ENCODE data around the gene CMTR1.
"Not testable (repeated sequence)": the region's sequence is repeated elsewhere in the genome, so short reads cannot be mapped to it uniquely, and the experiment has no call there.

CMTR1 gene, protein sequence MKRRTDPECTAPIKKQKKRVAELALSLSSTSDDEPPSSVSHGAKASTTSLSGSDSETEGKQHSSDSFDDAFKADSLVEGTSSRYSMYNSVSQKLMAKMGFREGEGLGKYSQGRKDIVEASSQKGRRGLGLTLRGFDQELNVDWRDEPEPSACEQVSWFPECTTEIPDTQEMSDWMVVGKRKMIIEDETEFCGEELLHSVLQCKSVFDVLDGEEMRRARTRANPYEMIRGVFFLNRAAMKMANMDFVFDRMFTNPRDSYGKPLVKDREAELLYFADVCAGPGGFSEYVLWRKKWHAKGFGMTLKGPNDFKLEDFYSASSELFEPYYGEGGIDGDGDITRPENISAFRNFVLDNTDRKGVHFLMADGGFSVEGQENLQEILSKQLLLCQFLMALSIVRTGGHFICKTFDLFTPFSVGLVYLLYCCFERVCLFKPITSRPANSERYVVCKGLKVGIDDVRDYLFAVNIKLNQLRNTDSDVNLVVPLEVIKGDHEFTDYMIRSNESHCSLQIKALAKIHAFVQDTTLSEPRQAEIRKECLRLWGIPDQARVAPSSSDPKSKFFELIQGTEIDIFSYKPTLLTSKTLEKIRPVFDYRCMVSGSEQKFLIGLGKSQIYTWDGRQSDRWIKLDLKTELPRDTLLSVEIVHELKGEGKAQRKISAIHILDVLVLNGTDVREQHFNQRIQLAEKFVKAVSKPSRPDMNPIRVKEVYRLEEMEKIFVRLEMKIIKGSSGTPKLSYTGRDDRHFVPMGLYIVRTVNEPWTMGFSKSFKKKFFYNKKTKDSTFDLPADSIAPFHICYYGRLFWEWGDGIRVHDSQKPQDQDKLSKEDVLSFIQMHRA

GRCh38 chr6:37432916-37433656, at the start of gene CMTR1:
Gene CMTR1, plus strand, starts transcription at chr6:37433221. Its CDS starts 2,409 bp downstream, at chr6:37435630.
- peak; percentile 72 for DNase-seq

DNA sequence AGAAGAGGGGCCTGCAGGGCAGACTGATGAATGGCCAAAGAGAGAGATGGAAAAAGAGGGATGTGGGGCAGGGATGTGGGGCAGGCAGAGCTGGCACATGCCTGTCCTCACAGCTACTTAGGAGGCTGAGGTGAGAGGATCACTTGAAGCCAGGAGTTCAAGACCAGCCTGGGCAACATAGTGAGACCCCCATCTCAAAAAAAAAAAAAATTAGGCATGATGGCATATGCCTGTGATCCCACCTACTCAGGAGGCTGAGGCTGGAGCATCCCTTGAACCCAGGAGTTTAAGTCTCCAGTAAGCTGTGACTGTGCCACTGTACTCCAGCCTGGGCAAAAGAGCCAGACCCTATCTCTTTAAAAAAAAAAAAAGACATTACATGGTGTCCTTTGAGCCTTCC, 44.4 kb upstream of the CMTR1 start:
- DNase-seq, result no peak

- no peak for DNase-seq
These were observed 43.2 kb upstream of the CMTR1 start for GRCh38 chr6:37389857-37390256.

DNA sequence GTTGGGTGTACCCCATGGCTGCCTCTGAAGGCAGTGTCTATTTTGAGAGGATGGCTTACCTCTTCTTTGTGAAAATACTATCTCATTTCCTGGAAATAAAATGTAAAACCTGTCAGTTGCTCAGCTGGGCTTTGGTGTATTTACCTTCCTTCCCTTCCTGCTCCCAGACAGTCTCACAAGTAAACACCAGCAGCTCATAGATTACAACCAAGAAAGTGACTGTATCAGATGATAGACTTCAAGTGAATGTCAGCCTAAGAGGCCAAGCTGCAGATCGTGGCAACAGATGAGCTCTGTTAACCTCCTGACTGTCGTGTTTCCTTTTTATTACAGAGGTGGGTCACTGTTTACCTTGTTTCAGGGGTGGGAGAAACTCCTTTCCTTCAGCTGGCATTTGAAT, 41.9 kb upstream of the CMTR1 start:
- DNase-seq, result no peak

- DNase-seq, result no peak
These were observed 40.2 kb upstream of the CMTR1 start for GRCh38 chr6:37392821-37393220.

GRCh38 chr6:37393381-37393929, 39.6 kb upstream of the CMTR1 start:
- DNase-seq, result no peak

- DNase-seq, result no peak
These were observed 36.3 kb upstream of the CMTR1 start for GRCh38 chr6:37396571-37397180.

DNA sequence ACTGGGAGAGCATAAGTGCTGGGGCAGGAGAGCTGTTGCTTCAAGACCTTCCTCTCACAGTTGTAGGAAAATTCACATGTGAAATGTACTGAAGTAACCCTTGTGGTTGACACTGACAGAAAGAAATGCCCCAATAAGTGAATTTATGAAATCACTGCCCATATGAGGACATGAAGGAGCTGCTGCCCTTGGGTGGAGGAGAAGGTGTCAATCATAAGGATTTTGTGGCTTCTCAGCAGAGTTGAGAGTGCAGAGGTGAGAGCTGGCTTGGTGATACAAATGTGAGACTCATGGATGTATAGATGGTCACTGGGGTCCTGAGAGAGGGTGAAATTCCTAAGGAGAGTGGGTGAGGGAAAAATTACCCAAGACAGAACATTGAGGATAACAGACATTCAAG, 33.9 kb upstream of the CMTR1 start:
- no peak for DNase-seq

DNA sequence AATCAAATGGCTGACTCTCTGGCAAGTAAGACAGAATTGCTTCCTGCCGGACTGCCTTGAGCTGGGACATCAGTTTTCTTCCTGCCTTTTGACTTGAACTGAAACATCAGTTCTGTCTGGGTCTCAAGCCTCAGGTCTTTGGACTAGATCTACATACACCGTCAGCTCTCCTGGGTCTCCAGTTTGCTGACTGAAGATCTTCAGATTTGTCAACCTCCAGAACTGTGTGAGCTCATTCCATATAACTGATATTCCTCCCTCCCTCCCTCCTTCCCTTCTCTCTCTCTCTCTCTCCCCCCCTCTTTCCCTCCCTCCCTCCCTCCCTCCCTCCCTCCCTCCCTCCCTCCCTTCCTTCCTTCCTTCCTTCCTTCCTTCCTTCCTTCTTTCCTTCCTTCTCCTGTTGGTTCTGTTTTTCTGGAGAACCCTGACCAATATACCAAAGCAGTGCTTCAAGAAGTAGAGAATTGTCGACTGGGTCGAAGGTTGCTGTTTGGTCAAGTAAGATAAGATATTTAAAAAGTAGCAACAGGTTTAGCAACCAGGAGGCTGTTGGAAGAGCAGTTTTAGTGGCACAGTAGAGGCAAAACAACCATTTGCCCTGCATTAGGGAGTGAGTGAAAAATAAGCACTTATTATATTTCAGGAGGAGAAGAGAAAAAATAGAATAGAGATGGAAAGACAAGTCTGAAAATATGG, 33.1 kb upstream of the CMTR1 start:
- DNase-seq, result no peak

GRCh38 chr6:37401658-37402057, 31.4 kb upstream of the CMTR1 start:
- DNase-seq, result not testable (repeated sequence)

GRCh38 chr6:37406726-37407341, 26.2 kb upstream of the CMTR1 start:
- DNase-seq, result no peak

DNA sequence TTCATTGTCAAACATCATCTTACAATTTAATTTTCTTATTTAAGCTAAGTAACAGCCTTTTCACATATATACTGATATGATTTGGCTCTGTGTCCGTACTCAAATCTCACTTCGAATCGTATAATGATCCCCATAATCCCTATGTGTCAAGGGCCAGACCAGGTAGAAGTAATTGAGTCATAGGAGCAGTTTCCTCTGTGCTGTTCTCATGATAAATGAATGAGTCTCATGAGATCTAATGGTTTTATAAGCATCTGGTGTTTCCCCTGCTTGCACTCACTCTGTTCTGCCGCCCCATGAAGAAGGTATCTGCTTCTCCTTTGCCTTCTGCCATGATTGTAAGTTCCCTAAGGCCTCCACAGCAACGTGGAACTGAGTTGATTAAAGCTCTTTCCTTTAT, 25.1 kb upstream of the CMTR1 start:
- DNase-seq, result no peak

GRCh38 chr6:37409501-37409900, 23.5 kb upstream of the CMTR1 start:
- no peak for DNase-seq

DNA sequence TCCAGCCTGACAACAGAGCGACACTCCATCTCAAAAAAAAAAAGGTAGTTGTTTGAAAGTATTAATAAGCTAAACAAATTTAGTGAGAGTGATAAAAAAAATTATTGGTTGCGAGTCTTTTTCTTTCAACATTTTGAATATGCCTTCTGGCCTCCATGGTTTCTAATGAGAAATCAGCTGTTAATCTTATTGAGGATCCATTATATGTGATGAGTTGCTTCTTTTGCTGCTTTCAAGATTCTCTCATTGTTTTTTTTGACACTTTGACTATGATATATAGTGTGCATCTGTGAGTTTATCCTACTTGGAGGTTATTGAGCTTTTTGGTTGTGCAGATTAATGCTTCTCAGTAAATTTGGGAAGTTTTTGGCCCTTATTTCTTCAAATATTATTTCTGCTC, 15.6 kb upstream of the CMTR1 start:
- DNase-seq, result no peak

DNA sequence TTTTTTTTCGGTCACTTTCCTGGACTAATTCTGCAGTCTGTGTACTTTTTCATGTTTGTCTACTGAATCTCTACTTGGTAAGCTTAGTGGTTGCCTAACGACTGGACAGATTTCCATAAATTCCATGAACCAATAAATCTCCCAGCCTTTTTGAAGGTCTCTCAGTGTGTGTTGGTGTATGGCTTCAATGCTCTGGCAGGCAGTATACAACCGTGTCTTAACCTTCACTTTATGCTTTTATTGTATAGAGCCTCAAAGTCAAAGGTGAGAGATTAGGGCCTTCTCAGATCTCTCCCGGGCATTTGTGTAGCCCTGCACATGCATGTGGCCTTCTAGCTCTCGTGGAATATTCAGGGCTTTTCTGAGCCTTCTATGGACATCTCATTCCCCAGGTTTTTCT, 14.3 kb upstream of the CMTR1 start:
- DNase-seq, result no peak

DNA sequence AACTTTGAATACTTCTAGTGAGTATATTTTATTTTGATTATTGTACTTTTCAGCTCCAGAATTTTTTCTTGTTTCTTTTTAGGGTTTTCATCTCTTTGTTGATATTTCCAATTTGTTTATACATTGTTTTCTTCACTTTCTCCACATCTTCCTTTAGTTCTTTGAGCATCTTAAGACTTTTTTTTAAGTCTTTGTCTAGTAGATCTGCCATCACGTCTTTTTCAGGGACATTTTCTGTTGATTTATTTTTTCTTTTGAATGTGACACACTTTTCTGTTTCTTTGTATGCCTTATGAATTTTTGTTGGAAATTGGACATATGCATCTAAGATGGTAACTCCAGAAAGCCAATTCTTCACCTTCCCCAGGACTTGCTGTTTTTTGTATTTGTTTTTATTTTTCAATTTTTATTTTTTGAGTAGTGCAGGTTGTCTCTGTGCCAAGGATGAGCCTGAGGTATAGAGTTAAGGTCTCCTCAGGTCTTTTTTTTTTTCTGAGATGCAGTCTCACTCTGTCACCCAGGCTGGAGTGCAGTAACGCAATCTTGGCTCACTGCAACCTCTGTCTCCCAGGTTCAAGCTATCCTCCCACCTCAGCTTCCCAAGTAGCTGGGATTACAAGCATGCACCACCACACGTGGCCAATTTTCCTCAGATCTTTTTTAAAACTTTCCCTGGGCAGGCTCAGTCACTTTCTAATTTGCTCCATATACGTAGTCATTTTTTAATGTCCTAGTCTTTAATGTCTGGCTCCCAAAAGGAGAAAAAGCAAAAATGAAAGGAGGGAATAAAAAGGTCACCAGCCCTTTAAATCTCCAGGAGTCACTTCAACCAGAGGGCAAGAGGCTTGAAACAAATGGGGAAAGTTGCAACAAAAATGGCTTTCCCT, 6.7 kb upstream of the CMTR1 start:
- DNase-seq, result no peak

DNA sequence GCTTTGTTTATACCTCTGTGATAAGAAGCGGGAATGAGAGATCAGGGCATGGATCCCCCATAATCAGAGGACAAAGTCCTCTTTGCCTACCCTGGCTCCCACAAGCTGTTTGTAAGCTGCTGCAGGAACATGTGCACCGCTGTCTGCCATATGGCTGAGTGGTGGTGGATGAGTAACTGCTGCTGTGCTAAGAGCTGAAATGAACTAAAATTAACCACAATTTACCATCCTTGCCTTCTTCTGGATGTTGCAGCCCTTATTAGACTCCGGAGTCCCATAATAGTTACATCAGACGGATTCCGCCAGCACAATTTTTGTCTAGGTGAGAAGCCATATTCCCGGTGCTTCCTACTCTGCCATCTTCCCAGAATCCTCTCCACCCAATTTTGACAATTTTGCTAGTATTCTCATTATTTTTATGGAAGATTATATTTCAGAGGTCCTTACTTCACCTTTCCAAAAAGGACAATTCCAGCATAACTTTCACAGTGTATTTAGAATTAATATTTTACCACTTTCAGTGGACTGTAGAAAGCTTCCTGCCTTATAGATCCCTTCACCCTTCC, 6.0 kb upstream of the CMTR1 start:
- DNase-seq, result no peak

DNA sequence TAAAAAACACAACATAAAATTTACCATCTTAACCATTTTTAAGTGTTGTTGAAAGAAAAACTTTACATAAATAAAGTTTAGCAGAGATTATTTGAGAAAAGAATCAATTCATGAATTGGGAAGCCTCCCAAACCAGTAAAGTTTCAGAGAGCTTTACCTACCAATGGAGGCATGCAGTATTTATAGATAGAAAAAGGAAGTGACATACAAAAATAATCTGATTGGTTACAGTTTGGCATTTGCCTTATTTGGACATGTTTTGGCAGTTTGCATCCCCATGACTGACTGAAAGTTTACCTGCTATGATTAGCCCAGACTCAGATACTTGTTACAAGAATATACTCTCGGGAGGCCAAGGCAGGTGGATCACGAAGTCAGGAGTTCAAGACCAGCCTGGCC, 3.7 kb upstream of the CMTR1 start:
- DNase-seq, result no peak

DNA sequence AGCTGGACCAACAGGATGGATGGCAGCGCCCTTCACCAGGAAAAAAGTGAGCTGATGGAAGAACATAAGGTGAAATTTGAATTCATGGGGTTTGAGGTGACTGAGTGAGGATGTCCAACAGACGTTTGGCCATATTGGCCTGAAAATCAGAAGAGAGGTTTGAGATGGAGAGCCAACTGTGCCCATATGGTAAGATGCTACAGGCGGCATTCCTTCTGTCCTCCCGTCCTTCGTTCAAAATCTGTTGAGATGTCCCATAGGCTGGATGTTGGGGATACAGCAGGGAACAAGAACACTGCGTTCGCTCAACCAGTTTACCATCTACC, 468 bp upstream of the CMTR1 start:
- DNase-seq, result no peak

DNA sequence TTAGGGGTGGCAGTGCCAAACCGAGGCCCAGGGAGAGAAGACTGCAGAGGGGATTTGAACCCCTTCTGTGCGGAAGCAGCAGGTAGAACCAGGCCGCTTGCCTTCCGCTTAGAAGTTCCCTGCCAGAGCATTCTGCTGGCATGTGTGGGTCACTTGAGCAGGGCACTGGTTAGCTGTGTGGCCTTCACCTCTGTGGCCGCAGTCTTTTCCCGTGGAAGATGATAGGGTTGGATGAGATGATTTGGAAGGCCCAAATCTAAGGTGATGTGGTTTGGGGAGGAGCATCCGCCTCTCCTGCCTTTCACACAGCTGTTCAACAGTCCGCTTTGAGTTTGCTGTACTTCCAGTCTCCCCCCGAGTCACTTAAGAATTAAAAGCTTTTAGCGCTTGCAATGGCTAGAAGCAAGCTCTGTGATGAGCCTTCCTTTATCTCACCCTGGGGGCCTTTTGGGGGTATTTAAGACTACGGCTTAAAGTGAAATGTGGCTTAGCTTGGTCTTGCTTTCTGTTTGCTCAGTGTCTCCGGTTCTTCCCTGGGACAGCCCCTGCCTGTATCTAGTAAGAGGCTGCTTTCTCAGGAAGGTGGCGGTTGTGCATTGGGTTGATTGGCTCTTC, 743 bp downstream of the CMTR1 start:
- DNase-seq, result no peak

All from NCI-H526 treated with DMSO at 0.1 percent for 48 hours (cell line).